ENCODE measurements around the gene ST6GALNAC2.
"Not testable (repeated sequence)": the region's sequence is repeated elsewhere in the genome, so short reads cannot be mapped to it uniquely, and the experiment has no call there.

The ST6GALNAC2 gene

DNA sequence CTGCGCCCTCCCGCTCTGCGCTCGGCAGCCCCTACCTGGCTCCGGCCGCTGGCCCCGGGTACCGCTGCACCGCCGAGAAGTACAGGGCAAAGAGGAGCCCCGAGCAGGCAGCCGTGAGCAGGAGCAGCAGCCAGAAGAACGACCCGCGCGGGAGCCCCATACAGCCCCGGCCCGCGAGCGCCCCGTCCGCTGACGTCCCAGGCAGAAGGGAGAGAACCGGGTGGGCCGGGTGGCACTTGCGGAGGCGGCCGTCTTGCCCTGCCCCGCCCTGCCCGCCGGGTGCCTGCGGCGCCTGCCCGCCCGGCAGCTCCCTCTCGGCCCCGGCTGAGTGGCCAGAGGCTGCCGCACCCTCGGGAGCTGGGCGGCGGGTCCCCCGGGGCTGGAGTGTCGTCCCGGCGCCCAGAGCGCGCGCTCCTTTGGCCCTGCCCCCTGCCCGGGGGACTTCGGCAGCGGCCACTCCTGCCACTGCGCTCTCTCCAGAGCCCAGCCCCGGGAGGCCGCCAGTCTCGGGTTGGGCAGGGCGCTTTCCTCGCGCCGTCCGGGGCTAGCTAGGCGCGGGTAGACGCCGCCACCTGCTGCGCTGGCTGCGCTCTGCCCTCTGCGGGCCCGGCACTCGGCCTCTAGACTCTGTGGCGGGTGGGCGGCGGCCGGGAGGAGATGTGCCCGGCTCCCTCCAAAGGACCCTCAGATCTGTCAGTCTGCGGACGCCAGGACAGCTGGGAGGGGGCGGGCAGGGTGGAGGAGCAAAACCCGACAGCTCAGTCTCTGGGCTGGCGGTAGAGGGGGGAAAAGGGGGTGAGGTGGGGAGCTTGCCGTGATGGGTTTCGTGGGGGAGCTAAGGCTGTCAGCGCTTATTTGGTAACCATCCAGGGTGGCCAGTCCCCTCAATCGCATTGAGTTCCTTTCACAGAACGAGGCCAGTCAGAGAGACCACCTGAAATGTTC is at the start of gene ST6GALNAC2:
ST6GALNAC2 (minus strand) TSS at position 212 of the 945 bp plus-strand sequence; CDS start at position 160, 52 bp downstream.
- no peak for DNase-seq

DNA sequence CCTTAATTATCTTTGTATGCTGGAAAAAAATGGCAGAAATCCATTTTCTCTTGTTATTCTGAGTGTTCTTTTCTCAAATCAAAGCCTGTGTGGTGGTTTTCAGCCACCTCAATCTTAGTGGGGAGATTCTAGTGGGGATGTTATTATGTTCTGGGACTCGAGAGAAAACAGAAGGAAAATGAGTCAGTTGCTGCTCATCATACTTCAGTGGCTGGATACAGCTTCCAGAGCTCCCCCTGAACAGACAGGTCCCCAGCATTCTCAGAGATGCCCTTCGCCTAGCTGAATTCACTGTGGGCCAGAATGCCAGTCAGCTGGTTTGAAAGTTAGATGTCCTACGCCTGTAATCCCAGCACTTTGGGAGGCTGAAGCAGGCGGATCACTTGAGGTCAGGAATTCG is 49.4 kb upstream of the ST6GALNAC2 start:
- DNase-seq = no peak

DNA sequence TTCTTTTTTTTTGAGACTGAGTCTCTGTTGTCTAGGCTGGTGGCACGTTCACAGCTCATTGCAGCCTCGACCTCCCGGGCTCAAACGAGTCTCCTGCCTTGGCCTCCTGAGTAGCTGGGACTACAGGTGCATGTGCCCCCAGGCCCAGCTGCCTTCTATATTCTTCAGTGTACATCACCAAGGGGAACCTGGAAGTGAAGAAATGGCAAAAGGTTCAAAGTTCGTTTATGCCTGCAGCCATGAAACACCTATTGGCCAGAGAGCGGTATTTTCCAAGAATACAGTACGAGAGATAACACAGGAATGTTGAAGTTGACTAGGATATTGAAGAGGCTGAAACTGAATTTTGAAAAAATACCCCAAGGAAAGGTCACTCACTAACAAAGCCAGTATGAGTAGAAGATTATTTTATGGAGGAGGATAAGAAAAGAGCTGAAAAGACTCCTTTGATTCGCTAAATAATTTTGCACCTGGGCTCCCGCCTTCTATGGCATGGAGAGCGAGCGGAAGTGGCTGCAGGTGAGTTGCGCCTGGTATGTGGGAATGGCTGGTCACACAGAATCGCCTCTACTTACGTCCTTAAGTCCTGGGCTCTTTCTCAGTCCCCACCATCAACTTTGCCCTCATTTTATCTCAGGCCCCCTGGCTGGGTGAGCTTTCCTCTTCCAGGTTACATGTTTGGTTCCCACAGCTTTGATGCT is 48.1 kb upstream of the ST6GALNAC2 start:
- DNase-seq = no peak

DNA sequence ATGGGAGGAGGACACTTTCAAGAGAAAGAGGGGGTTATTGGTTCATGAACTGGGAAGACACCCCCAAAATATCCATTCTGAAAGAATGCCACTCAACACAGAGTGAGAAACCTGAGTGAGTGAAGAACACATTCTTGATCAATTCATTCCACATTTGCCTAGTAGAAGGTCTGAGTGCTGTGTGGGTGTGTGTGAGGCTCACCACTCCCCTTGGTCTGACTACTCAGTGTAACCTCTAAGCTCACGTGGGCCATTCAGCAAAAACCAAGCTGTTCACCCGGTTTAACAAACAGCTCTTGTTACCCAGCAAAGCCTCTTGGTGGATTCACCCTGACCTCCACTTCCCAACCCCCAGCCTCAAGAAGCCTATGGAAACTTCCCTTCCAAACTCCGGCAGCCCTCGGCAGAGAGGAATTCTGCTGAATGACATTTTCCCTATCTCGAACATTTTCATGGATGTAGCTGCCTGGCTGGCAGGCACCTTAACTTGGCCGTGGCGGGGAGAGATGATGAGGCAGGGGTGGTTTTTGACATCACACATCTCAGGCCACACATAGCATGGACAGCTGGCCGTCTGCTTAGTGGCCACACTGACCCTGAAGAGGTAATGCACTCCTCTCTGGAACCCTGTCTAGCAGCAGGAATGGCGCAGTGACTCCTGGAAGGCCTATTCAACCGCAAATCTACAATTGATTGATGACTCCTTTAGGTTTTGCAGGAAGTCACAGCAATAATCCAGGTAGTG is 46.3 kb upstream of the ST6GALNAC2 start:
- no peak for DNase-seq

DNA sequence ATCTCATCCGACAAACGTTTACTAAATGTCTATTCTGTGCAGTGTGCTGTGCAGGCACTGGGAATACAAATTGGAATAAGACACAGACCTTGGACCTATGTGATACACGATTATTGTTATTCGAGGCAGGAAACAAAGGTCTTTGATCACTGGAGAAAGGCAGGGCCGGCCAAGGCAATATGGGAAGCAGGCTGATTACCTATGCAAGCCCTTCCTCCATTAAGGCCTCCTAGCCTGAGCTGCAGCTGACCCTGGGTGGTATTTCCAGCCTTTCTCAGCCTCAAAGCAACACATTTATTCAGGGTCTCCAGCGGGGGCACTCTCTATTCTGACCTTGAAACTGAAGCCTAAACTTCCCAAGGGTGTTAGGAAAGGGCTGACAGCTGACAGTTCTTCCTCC is 44.5 kb upstream of the ST6GALNAC2 start:
- DNase-seq = no peak

DNA sequence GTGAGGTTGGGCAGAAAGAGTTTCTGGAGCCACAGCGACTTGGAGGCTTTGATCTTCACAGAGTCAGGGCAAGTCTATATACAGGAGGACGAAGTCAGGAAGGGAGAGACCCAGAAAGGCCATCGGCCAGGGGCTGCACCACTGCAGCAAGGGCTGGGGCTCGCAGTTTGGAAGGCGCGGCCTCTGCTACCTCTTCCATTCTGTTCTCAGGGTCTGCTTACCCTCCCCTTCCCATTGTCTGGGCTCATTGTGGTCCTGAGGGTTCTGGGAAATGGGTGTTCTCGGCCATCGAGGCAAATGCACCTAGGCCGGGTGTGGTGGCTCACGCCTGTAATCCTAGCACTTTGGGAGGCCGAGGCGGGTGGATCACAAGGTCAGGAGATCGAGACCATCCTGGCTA is 41.9 kb upstream of the ST6GALNAC2 start:
- no peak for DNase-seq

DNA sequence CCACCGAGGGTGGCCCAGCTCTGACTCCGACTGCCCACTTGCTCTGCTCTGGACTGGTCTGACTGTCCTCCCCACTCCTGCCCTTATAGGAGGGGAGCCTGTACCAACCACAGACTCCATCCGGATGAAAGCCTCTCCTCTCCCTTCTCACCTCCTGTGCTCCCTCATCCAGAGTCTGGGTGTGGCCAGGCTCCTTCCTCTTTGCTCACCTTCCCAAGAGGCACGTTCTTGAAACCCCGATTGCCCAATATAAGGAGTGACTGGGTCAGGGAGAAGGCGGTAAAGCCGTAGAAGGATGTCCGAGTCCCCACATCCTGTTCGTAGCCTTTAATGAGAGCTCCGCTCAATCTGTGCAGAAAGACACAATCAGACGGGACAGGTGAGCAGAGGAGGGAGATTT is 40.8 kb upstream of the ST6GALNAC2 start:
- DNase-seq = no peak

DNA sequence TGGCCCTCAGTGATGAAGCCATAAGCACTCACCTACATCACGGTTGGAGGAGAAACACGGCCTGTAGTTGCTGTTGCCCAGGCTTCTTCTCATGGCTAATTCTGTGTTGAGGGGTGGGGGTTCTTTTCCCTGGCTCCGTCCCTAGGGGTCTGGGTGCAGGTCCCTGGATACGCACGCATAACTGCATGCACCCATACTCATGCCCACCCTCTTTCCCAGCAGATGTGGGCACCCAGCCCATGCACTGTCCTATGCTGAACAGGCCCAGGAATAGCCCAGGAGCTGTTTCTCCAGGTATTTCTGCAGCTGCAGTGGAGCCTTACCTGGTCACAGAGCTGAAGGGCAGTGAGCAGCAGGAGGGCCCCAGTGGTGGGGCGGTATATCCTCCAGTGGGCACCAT is 39.8 kb upstream of the ST6GALNAC2 start:
- no peak for DNase-seq

DNA sequence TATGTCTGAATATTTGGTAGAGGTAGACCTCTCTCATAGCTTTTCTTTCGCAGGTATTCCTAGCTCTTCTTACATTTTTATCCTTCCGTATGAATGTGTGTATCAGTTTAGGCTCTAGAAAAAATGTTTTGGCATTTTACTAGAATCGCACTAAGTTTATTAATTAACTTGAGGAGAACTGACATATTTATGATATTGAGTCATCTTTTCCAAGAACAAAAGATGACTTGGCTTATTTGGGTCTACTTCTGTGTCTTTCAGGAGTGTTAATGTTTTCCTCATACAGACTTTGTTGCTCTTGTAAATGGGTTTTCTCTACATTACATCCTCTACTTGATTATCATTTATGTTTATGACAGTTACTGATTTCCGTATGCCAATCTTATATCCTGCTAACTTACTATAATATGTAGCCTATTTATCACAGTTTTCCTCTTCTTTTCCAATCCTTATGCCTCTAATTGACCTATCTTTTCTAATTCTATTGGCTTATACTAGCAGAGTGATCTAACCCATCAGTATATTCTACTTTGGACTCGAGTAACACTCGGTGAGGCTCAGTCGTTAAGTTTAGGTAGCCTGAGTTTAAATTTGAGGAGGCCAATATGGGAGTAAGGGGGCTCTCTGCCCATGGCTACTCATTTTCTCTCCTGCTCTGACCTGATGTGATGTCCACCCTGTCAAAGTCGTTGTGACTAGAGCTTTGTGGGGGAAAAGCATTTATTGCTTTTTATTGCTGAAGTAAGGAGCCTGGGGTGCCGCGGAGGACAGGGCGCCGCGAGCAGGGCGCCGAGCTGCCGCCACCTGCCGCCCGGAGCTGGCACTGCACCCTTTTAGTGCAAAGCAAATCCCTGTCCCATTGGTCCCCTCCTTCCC is 37.8 kb upstream of the ST6GALNAC2 start:
- peak; percentile 14 for DNase-seq

DNA sequence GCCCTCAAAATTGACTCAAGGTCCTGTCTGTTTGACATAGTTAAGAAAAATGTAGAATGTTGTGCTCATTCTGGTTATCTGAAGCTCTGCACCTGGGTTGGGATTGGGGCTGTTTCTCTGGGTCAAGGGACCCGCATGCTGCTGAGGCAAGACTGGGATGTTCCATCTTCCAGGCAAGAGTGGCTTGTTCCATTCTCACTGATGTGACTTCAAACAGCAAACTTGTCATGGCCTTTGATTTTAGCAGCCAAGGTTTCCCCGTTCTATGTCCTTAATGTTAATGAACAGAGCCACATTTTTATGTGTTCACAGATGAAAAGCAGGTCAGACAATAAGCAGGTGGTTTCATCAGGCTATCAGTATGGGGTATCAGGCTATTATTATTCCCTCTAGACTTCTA is 32.2 kb upstream of the ST6GALNAC2 start:
- no peak for DNase-seq

DNA sequence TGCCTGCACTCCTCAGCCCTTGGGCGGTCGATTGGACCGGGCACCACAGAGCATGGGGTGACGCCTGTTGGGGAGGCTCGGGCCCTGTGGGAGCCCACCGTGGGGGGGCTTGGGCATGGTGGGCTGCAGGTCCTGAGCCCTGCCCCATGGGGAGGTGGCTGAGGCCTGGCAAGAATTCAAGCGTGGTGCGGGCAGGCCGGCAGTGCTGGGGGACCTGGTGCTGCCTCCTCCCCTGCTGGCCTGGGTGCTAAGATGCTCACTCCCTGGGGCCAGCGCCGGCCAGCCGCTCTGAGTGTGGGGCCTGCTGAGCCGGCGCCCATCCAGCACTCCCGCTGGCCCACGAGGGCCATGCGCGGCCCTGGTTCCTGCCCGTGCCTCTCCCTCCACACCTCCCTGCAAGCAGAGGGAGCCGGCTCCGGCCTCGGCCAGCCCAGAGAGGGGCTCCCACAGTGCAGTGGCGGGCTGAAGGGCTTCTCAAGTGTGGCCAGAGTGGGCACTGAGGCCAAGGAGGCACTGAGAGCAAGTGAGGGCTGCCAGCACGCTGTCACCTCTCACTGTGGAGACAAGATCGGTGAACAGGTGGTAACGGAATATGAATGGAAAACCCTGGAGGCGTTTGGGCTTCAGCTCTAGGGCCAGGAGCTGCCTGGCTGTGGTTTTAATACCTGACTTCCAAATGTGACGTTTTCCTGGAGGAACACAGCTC is 29.4 kb upstream of the ST6GALNAC2 start:
- DNase-seq = no peak

DNA sequence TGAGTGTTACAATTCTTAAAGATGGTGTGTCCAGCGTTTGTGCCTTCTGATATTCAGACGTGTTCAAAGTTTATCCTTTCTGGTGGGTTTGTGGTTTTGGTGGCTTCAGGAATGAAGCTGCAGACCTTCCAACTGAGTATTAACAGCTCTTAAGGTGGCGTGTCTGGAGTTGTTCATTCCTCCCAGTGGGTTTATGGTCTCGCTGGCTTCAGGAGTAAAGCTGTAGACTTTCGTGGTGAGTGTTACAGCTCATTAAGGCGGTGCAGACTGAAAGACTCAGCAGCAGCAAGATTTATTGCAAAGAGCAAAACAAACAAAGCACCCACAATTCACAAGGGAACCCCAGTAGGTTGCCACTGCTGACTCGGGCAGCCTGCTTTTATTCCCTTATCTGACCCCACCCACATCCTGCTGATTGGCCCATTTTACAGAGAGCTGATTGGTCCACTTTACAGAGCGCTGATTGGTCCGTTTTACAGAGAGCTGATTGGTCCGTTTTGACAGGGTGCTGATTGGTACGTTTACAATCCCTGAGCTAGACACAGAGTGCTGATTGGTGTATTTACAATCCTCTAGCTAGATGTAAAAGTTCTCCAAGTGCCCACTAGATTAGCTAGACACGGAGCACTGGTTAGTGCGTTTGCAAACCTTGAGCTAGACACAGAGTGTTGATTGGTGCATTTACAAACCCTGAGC is 28.6 kb upstream of the ST6GALNAC2 start:
- DNase-seq = not testable (repeated sequence)

DNA sequence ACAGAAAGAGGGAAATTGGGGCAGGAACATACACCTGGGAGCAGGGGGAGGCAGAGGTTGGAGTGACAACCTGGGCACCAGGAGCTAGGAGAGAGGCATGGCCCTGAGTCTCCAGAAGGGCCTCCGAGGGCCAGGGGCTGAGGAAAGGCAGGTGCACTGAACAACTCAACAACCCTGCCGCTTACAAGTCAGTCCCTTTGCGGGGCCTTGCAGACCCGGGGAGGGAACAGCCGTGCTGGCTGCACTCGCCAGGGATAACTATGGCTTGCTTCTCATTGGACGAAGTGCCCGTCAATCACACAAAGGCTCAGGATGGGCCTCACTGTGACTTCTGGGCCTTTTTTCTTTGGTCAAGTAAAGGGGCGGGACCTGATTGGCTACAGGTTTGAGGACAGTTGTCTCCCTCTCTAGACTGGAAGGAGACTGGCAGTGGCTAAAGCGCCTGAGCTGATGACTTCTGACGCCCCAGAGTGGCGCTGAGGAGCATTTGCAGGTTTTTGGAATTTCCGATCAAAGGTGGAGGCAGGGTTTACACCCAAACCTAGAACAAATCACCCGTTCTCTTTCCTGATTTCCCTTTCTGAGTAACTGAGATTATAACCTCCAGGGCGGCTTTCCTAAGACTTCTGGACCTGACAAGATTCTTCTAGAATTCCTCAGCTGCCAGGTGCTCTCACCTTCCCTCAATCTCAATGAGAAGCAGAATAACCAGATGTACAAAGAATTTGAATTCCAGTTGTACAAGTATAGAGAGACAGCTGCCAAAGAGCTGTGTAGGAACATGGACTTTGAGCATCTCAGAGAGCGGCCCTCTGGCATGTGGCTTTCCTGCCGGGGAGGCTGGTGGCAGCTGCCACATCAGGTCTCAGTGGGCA is 27.6 kb upstream of the ST6GALNAC2 start:
- no peak for DNase-seq

DNA sequence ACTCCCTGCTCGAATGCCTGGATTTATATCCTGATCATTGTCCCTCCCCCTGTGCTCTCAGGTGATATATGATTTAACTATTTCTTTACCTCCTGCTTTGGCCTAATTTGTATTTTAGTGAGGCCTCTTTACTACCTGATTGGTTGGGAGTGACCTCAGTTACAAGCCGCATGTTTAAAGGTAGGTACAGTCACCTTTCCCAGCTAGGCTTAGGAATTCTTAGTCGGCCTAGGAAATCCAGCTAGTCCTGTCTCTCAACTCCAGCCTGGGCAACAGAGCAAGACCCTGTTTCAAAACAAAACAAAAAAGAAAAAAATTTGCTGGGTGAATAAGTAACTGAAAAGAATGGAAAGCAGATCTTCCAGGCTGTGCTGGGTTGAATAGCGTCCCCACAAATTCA is 26.8 kb upstream of the ST6GALNAC2 start:
- no peak for DNase-seq

DNA sequence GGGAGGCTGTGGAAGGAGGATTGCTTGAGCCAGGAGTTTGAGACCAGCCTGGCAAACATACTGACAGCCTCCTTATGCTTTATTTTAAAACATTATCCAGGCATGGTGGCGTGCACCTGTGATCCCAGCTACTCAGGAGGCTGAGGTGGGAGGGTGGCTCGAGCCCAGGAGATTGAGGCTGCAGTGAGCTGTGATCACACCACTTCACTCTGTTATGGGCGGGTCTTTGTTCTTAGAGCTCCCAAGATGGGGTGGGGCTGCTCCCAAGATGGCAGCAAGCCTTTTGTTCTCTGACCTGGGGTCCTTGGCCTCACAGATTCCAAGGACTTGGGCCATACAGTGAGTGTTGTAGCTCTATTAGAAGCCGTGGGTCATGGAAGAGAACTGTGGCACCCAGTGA is 26.1 kb upstream of the ST6GALNAC2 start:
- DNase-seq = no peak

DNA sequence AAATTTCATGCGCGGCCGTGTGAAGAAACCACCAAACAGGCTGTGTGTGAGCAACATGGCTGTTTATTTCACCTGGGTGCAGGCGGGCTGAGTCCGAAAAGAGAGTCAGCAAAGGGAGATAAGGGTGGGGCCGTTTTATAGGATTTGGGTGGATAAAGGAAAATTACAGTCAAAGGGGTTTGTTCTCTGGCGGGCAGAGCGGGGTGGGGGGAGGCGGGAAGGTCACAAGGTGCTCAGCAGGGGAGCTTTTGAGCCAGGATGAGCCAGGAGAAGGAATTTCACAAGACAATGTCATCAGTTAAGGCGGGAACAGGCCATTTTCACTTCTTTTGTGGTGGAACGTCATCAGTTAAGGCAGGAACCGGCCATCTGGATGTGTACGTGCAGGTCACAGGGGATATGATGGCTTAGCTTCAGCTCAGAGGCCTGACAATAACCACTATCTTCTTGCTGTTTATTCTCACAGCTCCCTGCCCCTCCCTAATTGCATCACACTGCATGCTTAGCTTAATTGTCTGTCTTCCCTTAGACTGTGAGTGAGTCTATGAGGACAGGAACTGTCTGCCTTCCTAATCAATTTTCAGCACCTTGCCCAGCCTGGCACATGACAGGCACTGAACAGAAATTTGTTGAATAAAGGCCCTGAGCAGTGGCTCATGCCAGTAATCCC is 25.6 kb upstream of the ST6GALNAC2 start:
- not testable (repeated sequence) for DNase-seq

DNA sequence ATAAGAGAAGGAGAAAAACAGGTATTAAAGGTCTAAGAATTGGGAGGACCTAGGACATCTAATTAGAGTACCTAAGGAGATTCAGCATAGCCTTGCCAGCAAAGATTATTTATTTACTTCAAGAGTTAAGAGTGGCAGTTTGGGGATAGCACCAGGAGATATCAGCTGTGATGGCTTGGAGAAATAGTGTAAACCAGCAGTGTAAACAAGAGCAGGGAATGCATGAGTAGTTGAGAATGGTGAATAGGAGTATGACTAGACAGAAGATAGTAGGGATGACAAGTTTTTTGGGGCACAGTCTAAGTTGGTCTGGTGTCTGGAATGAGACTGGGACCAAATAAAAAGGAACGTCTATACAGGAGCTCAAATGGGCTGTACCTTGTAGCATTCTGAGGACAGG is 21.0 kb upstream of the ST6GALNAC2 start:
- not testable (repeated sequence) for DNase-seq

DNA sequence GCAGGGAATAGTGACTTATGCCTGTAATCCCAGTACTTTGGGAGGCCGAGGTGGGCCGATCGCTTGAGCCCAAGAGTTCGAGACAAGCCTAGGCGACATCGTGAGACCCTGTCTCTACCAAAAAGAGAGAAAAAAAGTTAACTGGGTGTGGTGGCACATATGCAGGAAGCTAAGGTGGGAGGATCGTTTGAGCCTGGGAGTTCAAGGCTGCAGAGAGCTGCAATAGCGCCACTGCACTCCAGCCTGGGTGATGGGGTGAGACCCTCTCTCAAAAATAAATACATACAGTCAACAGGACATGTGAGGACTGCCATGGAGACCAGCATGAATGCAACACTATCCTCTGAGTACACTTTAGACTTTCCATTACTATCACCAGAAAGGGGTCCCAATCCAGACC is 15.4 kb upstream of the ST6GALNAC2 start:
- DNase-seq = no peak

DNA sequence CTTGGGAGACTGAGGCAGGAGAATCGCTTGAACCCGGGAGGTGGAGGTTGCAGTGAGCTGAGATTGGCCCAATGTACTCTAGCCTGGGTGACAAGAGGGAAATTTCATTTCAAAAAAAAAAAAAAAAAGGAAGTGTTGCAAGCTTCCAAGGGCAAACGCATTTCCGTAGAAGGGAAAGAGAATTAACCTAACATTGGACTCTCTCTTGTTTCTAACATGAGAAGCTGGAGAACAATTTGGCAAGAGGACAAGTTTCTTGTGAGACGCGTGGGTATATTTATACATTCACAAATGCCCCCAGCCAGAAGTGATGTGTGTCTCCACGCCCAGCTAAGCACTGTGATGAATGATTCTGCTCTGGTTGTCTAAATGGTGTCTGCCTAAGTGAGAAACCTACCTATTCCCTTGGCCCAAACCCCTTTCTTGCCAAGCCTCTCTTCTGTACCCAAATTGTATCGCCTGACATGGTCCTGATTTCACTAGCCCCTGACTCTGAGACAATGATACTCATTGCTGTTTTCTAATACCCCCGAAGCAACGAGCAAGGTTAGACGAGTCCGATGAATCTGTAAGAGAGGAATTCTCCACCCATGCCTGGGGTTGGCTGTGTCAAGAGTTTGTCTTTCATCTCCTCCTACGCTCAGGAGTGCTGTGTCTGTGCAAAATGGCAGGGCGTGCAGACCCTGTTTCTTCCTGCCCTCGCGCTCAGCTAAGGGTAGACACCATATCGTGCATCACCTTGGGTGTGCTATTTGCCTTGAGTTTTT is 14.2 kb upstream of the ST6GALNAC2 start:
- no peak for DNase-seq
